PC-9 (cell line): Measurements from ENCODE around the gene HIBADH.

Source experiments
- EZH2 ChIP-seq: fragments of 200-600 bp; sonication (generic); IDR thresholded peaks from 2 replicates; pipeline ENCODE4 v1.8.0; 2017; ENCODE audit warnings: antibody characterized with exemption, low read depth
- TF ChIP-seq, protein P1 (sequence below): fragments of 200-600 bp; sonication (generic); conservative IDR thresholded peaks from 2 replicates; pipeline ENCODE4 v1.6.1; 2017; ENCODE audit warnings: mixed run types, antibody characterized with exemption, mild to moderate bottlenecking, moderate library complexity

DNA sequence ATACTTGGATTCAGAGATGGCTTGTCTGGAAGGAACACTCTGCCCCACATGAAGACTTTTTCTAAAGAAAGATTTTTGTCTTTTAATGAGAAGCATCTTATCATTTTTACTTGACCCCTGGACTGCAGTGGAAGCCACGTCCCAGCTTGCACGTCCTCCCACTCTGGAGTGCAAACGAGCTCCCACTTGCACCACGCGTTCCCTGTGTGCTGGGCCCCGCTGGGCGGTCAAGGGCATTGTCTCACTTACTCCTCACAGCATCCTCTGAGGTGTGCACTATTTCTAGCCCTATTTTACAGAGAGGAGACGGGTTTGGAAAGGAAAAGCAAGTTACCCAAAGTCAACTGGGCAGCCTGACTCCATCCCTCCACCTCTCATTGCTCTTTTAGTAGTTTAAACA lies 175.2 kb downstream of the HIBADH start:
- TF ChIP-seq, protein P1, sequence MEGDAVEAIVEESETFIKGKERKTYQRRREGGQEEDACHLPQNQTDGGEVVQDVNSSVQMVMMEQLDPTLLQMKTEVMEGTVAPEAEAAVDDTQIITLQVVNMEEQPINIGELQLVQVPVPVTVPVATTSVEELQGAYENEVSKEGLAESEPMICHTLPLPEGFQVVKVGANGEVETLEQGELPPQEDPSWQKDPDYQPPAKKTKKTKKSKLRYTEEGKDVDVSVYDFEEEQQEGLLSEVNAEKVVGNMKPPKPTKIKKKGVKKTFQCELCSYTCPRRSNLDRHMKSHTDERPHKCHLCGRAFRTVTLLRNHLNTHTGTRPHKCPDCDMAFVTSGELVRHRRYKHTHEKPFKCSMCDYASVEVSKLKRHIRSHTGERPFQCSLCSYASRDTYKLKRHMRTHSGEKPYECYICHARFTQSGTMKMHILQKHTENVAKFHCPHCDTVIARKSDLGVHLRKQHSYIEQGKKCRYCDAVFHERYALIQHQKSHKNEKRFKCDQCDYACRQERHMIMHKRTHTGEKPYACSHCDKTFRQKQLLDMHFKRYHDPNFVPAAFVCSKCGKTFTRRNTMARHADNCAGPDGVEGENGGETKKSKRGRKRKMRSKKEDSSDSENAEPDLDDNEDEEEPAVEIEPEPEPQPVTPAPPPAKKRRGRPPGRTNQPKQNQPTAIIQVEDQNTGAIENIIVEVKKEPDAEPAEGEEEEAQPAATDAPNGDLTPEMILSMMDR: no peak
- no peak for TF ChIP-seq EZH2
